Measurements from ENCODE around the gene RAPH1.
A peak's percentile ranks its signal among the peaks of the same experiment; 100 is the strongest.

The RAPH1 gene

GRCh38 chr2:203492965-203493364 lies 42.1 kb downstream of the RAPH1 start:
- H3K36me3 ChIP-seq: peaks cover 6 to 34% (median 27%) of the 10 kb centered on the region in 3 donors
- peaks cover 0 to 15% (median 4%) of the 10 kb centered on the region in 4 donors for H3K4me1 ChIP-seq
- no peaks in the 10 kb centered on the region for H3K9me3 ChIP-seq
- H3K27ac ChIP-seq: no peak overlapping the region
- H3K4me3 ChIP-seq: no peak overlapping the region
- TF ChIP-seq, protein P1, sequence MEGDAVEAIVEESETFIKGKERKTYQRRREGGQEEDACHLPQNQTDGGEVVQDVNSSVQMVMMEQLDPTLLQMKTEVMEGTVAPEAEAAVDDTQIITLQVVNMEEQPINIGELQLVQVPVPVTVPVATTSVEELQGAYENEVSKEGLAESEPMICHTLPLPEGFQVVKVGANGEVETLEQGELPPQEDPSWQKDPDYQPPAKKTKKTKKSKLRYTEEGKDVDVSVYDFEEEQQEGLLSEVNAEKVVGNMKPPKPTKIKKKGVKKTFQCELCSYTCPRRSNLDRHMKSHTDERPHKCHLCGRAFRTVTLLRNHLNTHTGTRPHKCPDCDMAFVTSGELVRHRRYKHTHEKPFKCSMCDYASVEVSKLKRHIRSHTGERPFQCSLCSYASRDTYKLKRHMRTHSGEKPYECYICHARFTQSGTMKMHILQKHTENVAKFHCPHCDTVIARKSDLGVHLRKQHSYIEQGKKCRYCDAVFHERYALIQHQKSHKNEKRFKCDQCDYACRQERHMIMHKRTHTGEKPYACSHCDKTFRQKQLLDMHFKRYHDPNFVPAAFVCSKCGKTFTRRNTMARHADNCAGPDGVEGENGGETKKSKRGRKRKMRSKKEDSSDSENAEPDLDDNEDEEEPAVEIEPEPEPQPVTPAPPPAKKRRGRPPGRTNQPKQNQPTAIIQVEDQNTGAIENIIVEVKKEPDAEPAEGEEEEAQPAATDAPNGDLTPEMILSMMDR (IDR thresholded peaks at IDR 0.05): no peak
- DNase-seq: no peak
- H3K27me3 ChIP-seq: no peaks in the 10 kb centered on the region
- intact Hi-C loops (cut with DNase I; ENCODE audit: low total_unique reads): no loop called here

DNA sequence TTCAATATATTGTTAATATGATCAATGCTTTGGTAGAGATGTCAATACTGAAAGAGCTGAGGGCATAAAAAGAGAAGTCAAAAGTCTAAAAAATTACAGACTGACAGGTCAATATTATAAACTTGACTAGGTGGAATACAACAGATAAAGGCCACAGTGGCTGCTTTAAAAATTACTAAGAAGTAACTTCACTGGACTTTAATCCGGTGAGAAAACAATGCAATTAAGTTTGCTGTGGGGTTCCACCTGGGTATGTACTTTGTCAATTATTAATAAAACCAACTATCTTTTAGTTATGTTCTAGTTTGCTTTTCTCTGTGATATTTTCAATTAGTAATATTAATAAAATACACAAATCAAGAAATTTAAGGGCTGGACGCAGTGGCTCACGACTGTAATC lies 44.7 kb downstream of the RAPH1 start:
- intact Hi-C loops (cut with DNase I; ENCODE audit: low total_unique reads): no loop called here
- no peak for DNase-seq
- Histone ChIP-seq H3K27ac (no peak overlapping the region), H3K27me3 (no peaks in the 10 kb centered on the region), H3K36me3 (peaks cover 6 to 34% (median 27%) of the 10 kb centered on the region in 3 donors), H3K4me1 (no peaks in the 10 kb centered on the region), H3K4me3 (no peak overlapping the region), H3K9me3 (no peaks in the 10 kb centered on the region)
- TF ChIP-seq, protein P1 (IDR thresholded peaks at IDR 0.05): no peak

- no peak overlapping the region for H3K4me3 ChIP-seq
- intact Hi-C loops (cut with DNase I; ENCODE audit: low total_unique reads): loop anchor here (10.0 kb wide), 1 partner anchor 415 kb away; no protein-coding TSS in a partner anchor
- H3K4me1 ChIP-seq: peaks cover 0 to 5% (median 0%) of the 10 kb centered on the region in 4 donors
- no peaks in the 10 kb centered on the region for H3K27me3 ChIP-seq
- H3K27ac ChIP-seq: no peak overlapping the region
- TF ChIP-seq, protein P1 (IDR thresholded peaks at IDR 0.05): no peak
- no peaks in the 10 kb centered on the region for H3K9me3 ChIP-seq
- DNase-seq: no peak
- peaks cover 6 to 34% (median 27%) of the 10 kb centered on the region in 3 donors for H3K36me3 ChIP-seq
Measured at GRCh38 chr2:203489531-203489930, 45.6 kb downstream of the RAPH1 start.

GRCh38 chr2:203484266-203485112 lies 50.6 kb downstream of the RAPH1 start:
- Histone ChIP-seq H3K27me3 (no peaks in the 10 kb centered on the region), H3K36me3 (peaks cover 2 to 13% (median 7%) of the 10 kb centered on the region in 3 donors), H3K9me3 (no peaks in the 10 kb centered on the region), H3K4me1 (peaks cover 0 to 10% (median 0%) of the 10 kb centered on the region in 4 donors), H3K4me3 (no peak overlapping the region), H3K27ac (no peak overlapping the region)
- intact Hi-C loops (cut with DNase I; ENCODE audit: low total_unique reads): loop anchor here (5.0 to 10.0 kb wide), 3 partner anchors 168 to 420 kb away; no protein-coding TSS in a partner anchor
- TF ChIP-seq, protein P1 (IDR thresholded peaks at IDR 0.05): peak; percentile 78 to 83
- DNase-seq: peak in 1 of 2 donors; percentile 30

DNA sequence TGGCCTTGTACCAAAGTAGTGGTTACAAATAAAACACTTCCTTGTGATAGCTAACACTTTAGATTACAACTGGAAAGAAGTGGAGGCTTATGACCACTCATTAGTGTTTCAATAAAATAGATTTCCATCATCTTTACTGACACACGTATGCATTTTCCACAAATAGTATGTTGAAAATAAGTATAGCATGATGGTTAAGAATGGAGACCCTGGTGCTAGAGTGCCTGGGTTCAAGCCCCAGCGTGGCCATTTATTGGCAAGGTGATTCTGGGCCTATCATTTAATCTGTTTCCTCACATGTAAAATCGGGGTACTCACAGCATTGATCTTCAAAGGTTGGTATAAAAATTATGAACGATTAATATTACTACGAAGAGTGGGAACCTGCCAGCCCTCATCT lies 54.5 kb downstream of the RAPH1 start:
- no peak for DNase-seq
- no peak overlapping the region for H3K4me3 ChIP-seq
- H3K27me3 ChIP-seq: no peaks in the 10 kb centered on the region
- H3K9me3 ChIP-seq: no peaks in the 10 kb centered on the region
- H3K36me3 ChIP-seq: peaks cover 0 to 6% (median 0%) of the 10 kb centered on the region in 3 donors
- peaks cover 0 to 10% (median 0%) of the 10 kb centered on the region in 4 donors for H3K4me1 ChIP-seq
- H3K27ac ChIP-seq: no peak overlapping the region
- intact Hi-C loops (cut with DNase I; ENCODE audit: low total_unique reads): loop anchor here (5.0 to 10.0 kb wide), 3 partner anchors 172 to 424 kb away; no protein-coding TSS in a partner anchor
- TF ChIP-seq, protein P1 (IDR thresholded peaks at IDR 0.05): no peak

All from tibial artery (tissue), 4 donors.